Activated CD8-positive, alpha-beta memory T cell treated with anti-CD3 and anti-CD28 coated beads for 1 hour (primary cell): ENCODE results near the gene CCDC102B.
"Not testable (repeated sequence)": the region's sequence is repeated elsewhere in the genome, so short reads cannot be mapped to it uniquely, and the experiment has no call there.

Experiments used
- DNase-seq, 2 donors: peaks; one replicate each; pipeline ENCODE4 v3.0.0-alpha.2; 2020; ENCODE audit warnings: low read depth in 1 of 2; ENCODE audit errors: extremely low read depth in 1 of 2

The CCDC102B gene

DNA sequence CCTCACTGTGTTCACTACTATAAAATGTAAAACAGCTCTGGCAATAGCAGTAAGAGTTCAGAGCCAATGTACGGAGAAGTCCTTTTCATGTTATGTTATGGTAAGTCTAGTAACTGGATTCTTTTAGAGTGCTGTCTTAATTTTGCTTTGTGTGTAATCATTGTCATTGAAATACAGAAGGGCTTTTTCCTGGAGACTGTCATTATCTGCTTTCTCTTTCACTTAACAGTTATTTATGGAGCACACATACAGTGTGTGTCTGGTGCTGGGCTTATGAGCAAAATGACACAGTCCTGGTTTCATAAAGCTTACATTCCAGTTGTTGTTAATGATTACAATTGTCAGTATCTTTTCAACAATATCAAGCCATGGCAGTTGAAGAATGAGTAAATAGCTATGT is 95.5 kb downstream of the CCDC102B start:
- DNase-seq, result no peak

GRCh38 chr18:68897286-68897685 is 99.4 kb downstream of the CCDC102B start:
- no peak for DNase-seq

DNA sequence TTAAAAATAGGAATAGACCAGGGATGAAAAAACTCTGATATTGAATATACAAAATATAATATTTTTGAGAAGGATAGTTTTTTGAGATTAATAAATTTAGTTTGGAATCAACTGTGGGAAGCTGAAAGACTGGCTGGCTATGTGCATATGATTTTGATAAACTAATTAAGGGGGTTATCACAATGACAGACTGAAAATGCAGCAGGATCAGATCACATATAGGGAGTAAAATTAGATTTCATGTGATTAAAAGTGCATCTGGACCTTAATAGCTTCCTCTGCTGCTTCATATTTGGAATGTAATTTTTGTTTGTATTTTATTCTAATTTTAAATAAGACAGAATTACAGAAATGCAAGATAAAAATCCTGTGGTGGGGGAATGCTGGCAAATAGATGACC is 111.7 kb downstream of the CCDC102B start:
- DNase-seq, result no peak

GRCh38 chr18:68915061-68915460 is 117.2 kb downstream of the CCDC102B start:
- no peak for DNase-seq

DNA sequence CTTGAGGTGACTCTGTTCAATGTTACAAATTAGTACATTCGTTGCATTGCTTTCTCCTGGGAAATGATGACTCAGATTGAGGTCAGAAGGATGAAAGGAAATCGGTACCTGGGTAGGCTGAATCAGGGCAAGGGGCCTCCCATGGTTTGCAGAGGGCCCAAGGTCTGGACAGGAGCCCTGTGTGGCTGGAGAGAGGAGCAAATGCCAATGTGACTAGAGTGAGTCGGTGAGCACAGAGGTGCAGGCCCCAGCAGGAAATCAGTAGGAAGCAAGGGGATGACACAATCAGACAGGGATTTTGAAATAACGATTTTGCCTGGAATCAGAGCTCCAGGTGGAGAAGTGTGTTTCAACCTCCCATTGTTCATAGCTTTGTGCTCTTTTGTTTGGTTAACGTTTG is 118.9 kb downstream of the CCDC102B start:
- DNase-seq, result no peak

DNA sequence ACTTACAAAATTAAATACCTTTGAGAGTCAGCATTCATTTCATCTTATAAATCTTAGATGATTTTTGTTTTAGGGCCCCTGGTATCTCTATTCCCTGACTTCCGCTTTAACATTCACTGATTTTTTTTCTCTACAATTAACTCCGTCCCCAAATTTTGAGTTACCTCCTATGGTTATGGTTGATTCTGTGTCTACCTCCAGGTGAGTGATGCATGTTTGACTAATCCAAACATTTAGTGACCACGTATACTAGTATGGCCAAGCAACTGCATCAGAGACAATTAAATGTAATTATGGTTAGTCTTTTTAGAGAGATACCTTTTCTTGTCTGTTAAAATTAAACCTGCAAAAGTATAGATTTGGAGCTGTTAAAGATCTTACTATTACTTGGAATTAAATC is 120.3 kb downstream of the CCDC102B start:
- DNase-seq, result no peak

DNA sequence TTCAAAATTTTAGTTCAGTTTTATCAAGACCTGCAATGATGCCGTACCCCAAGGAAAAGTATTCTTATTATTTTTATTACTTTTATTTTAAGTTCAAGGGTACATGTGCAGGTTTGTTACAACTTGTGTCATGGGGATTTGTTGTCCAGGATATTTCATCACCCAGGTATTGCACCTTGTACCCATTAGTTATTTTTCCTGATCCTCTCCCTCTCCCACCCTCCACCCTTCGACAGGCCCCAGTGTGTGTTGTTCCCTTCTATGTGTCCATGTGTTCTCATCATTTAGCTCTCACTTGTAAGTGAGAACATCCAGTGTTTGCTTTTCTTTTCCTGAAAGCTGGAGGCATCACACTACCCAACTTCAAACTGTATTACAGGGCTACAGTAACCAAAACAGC is 122.0 kb downstream of the CCDC102B start:
- DNase-seq, result no peak

DNA sequence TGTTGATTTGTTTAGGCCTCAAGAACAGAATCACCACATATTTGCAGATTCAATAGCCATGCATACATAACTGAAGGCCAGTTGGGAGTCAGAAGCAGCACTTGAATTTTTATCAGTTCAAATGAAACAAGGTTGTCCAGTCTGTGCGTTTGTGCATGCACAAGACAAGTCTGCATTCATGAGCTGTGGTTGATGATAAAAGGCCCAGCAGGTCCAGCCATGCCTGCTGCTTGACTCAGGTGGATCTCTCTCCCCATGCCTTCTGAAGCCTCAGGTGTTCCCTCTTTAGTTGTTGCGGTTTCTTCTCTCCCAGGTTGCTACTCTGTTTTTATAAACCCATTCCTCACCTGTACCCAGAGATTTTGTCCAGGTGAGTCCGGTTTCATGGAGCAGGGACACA is 124.5 kb downstream of the CCDC102B start:
- DNase-seq, result no peak

GRCh38 chr18:68925268-68925667 is 127.4 kb downstream of the CCDC102B start:
- no peak for DNase-seq

DNA sequence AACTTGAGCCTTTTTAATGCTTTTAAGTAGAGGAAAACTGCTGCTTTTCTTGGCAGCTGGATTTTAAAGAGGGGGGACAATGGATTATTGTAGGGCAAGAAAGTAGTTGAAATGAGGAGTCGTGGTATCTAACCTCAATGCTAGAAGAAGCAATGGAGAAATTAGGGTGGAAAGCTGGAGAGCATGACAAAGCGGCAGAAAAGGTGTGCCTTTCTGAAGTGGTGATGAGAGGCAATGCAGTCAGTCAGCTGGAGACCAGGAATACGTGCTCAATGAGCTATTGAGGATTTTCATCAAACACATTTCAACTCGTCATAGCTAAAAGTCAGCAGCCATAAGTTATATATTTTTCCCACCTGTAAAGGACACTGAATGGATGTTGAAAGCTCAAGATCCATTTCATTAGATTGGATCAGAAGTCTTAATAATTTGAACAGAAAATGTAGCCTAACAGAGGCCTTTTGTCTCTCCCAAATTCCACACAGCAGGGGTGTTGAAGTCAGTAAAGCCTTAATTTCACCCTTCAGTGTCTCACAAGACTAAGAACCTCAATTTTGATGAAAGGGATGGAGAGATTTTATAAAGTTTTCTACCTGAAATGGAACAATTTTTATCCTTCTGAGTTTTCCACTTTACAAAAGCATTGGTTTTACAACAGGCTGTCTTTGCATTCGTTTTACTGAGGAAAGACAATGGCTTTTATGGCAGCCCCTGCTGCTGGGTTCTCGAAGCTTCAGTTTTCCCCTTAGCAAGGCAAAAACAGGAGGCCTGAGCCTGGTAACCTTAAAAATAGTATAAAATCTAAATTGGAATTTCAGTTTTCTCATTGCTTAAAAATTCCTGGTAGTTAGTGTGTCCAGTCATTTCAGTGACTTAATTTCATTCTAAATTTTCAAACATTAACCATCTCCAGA is 131.1 kb downstream of the CCDC102B start:
- no peak for DNase-seq

DNA sequence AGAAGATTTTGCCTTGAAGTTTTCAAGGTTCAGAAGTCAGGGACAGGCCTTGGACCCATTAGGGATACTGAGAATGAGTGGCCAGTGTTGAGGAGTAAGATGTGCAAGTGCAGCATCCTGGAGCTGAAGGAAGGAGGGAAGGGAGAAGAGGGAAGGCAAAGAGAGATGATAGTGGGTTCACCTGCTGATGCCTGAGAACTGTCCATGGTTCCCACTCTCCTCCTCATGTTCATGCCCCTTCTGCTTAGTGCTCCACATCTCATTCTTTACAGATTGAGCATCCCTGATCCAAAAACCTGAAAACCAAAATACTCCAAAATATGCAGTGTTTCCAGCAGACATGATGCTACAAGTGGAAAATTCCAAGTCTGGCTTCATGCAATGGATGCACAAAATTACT is 137.8 kb downstream of the CCDC102B start:
- no peak for DNase-seq

DNA sequence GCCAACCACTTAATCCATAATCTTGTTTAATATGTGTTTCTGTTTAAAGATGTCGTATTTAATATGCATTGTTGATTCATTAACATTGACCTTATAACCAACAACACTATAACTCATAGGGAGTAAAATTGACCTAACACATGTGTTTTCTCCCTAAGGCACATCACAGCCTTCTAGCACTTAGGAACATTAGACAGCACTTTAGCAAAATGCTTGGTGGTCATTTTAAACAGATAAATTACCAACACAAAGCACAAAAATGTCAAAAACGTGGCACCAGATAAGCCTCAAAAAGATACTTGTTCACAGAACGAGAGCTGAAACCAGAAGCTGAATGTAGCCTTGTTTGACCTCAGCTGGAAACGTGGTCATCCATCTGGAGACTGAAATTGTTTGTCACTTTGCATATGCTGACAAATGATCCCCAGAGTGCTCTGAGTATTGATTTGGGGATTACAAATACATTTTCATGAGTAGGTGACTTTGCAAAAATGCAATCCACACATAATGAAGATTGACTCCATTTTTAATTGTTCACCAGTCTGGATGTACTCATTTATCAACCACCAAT is 139.2 kb downstream of the CCDC102B start:
- no peak for DNase-seq

- no peak for DNase-seq
These were observed 142.2 kb downstream of the CCDC102B start for GRCh38 chr18:68940039-68940438.

DNA sequence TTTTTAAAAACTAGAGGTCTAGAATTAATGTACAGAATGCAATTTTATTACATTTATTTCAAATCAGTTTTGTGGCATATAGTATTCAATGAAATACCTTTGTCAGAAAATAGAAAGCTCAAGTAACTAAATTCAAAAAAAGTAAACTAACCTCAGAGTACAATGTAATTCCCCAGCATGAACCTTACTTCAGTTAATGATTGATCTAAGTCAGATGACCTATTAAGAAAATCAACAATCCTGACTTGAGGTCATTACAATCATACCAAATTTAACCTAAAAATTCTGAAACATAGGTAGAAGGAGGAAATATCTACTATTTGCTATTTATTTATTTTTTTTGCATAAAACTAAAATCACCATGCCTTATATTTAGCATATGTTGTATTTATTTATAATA is 142.9 kb downstream of the CCDC102B start:
- DNase-seq, result no peak

GRCh38 chr18:68942230-68942629 is 144.3 kb downstream of the CCDC102B start:
- DNase-seq, result no peak

DNA sequence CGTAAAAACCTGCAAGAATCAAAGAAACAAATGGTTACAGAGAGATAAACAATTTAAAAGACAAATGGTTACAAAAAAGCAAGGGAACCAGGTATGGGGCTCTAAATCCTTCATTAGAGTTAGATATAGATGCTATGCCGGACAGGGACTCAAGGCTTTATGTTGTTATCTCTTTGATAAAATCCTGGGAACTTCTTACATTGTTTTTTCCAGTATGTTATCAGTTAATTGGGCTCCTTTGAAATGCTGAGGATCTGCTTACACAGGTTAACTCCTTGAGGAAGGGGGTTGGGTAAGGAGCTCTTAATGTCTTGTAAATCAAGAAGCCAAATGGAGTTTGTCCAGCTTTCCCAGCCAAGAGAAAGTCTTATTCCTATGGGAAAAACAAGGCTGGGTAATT is 146.0 kb downstream of the CCDC102B start:
- DNase-seq, result not testable (repeated sequence)

DNA sequence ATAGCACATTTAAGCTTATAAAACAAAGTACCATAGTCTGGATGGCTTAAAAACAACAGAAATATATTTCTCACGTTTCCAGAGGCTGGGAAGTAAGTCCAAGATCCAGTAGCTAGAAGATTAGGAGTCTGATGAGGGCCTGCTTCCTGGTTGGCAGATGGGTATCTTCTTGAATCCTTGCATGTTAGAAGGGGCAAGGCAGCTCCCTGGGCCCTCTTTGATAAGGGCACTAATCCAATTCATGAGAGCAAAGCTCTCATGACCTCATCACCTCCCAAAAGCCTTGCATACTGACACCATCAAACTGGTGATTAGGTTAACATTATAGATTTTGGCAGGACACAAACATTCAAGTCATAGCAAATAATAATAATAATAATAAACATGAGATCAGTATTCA is 146.4 kb downstream of the CCDC102B start:
- DNase-seq, result no peak

GRCh38 chr18:68944826-68945225 is 146.9 kb downstream of the CCDC102B start:
- DNase-seq, result no peak

- DNase-seq, result no peak
These were observed 150.7 kb downstream of the CCDC102B start for GRCh38 chr18:68948622-68949021.

DNA sequence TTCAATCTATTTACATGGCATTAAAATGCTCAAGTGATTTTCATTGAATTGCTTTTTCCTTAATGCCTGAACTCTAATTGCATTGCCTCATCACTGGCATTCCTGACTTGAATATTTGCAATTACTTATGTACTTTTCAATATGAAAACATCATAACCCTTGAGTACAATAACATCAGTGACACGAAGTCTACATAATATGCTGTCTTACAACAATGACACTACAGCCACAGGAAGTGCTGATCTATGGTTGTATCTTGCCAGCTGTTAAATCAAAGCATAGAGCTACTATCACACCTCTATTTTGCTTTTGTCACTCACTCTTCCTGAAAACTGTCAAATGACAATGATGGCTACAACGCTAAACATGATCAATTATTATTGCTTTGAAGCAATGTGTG is 156.9 kb downstream of the CCDC102B start:
- DNase-seq, result no peak

- no peak for DNase-seq
These were observed 158.8 kb downstream of the CCDC102B start for GRCh38 chr18:68956650-68957049.

- DNase-seq, result no peak
These were observed 162.5 kb downstream of the CCDC102B start for GRCh38 chr18:68960355-68960754.
